ENCODE measurements around the gene TMEM176B. TPM values are rescaled to one million over a fixed set of nuclear protein-coding genes. Genes with fewer than 3 reads are reported as not detected.

TMEM176B gene
- polyA plus RNA-seq (2013, experiment 1 of 2) = 0.29 TPM
- polyA plus RNA-seq (2013, experiment 2 of 2) = 0.28 TPM

DNA sequence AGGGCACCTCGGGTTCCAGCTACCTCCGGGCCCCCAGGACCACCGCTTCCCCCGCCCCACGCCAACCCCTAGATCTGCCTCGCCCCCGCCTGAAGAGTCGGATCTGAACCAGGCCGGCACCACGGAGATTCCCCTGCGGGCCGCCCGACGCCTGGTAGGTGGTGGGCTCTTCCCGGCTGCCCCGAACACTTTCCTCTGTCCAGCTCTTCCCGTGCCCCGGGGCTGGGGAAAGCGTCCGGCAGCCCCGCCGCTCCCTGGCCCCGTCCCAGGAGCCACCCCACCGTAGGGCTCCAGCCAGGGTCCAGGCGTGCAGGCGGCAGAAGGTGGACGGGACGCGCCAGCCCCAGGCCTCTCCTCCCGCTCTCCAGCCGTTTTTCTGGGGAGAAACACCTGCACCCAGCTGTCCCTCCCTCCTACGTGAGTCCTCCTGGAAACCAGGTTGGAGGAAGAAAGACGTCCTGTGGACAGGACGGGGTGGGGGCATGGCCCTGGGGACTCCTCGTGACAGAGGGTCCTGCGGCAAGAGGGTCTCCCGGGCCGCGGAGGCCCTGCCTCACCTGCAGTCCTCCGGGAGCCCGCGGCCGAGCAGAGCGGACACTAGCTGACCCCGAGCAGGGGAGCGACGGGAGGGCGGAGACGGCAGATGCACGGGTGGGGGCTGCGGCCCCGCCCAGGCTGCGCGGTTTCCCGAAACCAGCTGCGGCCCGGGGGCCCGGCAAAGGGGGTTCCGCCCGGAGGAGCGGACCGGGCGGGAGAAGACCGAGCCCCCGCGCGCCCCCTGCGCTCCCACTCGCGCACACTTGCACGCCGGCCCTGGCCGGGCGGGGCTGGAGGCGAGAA lies at the start of gene TMEM176B:
Gene TMEM176B, minus strand, starts transcription at position 624 of the 840 bp plus-strand sequence. CDS start 3,795 bp downstream, outside the sequence.
- no peak within 1 kb of the TSS for H4K8ac ChIP-seq (ENCODE audit: low read depth, low read length)
- H3K36me3 ChIP-seq (ENCODE audit: control insufficient read depth, insufficient read depth, low read length) = no peaks in the 10 kb centered on the region
- H3K4me3 ChIP-seq (ENCODE audit: low read length) = no peak within 1 kb of the TSS
- peaks cover 33% of the 10 kb centered on the region for H3K27me3 ChIP-seq (ENCODE audit: insufficient read depth, low read length, poor library complexity)
- H3K79me1 ChIP-seq (ENCODE audit: low read length) = no peaks in the 10 kb centered on the region
- no peak within 1 kb of the TSS for H3K9ac ChIP-seq (ENCODE audit: low read length)
- no peak within 1 kb of the TSS for H3K18ac ChIP-seq (ENCODE audit: low read length)
- no peaks in the 10 kb centered on the region for H3K79me2 ChIP-seq (ENCODE audit: control insufficient read depth, insufficient read depth, low read length)
- no peak within 1 kb of the TSS for H2BK15ac ChIP-seq (replicated peaks; ENCODE audit: low read depth)
- H3K4ac ChIP-seq (ENCODE audit: low read depth, low read length) = no peak within 1 kb of the TSS
- no peak within 1 kb of the TSS for H2AK5ac ChIP-seq (ENCODE audit: low read length)
- H3K4me2 ChIP-seq (ENCODE audit: low read length) = peak within 1 kb of the TSS; percentile 38
- no peak within 1 kb of the TSS for H2BK120ac ChIP-seq (ENCODE audit: low read depth, low read length)
- no peak within 1 kb of the TSS for H3K23ac ChIP-seq (ENCODE audit: low read length)
- no CpG with 5 or more reads among the region's 75 CpGs for WGBS (ENCODE audit: extremely low coverage, insufficient coverage, low lambda C conversion rate)
- no peaks in the 10 kb centered on the region for H3K4me1 ChIP-seq (ENCODE audit: control insufficient read depth, low read depth, low read length)
- H4K5ac ChIP-seq (ENCODE audit: low read length) = no peak within 1 kb of the TSS
- H3K56ac ChIP-seq (ENCODE audit: low read length) = no peak within 1 kb of the TSS
- no peak within 1 kb of the TSS for H3K27ac ChIP-seq (ENCODE audit: low read depth, low read length)
- no peak for DNase-seq
- H2BK5ac ChIP-seq (ENCODE audit: low read length) = no peak within 1 kb of the TSS

DNA sequence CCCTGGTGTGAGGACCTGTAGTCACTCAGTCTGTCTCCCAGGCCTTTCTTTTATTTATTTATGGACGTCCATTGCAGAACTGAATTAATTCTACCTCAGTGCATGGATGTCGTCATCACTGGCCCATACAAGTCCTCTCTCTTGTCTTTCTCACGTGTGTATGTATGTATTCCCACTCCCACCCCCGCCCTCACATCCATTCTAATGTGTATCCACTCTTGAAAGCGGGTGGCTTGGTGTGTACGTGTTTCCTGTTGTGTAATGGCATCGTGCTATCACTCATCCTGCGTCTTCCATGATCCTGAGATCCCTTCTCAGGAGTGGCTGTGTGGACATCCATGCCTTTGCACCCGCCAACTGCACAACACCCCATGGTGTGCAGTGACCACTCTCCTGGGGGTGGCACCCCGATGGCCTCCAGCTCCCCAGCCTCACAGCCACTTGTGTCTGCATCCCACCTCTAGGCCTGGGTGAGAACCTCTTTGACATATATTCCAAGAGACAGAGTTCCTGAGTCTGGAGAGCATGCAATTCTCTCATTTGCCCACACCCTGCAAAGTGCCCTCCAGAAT lies 49.1 kb upstream of the TMEM176B start:
- Histone ChIP-seq H3K79me2 (ENCODE audit: control insufficient read depth, insufficient read depth, low read length) (no peaks in the 10 kb centered on the region), H3K23ac (ENCODE audit: low read length) (no peak overlapping the region), H3K79me1 (ENCODE audit: low read length) (no peaks in the 10 kb centered on the region), H3K27me3 (ENCODE audit: insufficient read depth, low read length, poor library complexity) (no peaks in the 10 kb centered on the region), H4K8ac (ENCODE audit: low read depth, low read length) (no peak overlapping the region), H3K4me2 (ENCODE audit: low read length) (no peak overlapping the region), H2BK5ac (ENCODE audit: low read length) (no peak overlapping the region), H3K27ac (ENCODE audit: low read depth, low read length) (no peak overlapping the region), H3K18ac (ENCODE audit: low read length) (no peak overlapping the region), H2BK120ac (ENCODE audit: low read depth, low read length) (no peak overlapping the region), H3K36me3 (ENCODE audit: control insufficient read depth, insufficient read depth, low read length) (no peaks in the 10 kb centered on the region), H2AK5ac (ENCODE audit: low read length) (no peak overlapping the region), H2BK15ac (replicated peaks; ENCODE audit: low read depth) (no peak overlapping the region), H3K56ac (ENCODE audit: low read length) (no peak overlapping the region), H4K5ac (ENCODE audit: low read length) (no peak overlapping the region), H3K4me1 (ENCODE audit: control insufficient read depth, low read depth, low read length) (no peaks in the 10 kb centered on the region), H3K4me3 (ENCODE audit: low read length) (no peak overlapping the region), H3K4ac (ENCODE audit: low read depth, low read length) (no peak overlapping the region), H3K9ac (ENCODE audit: low read length) (no peak overlapping the region)
- DNase-seq = no peak
- WGBS (ENCODE audit: extremely low coverage, insufficient coverage, low lambda C conversion rate) = no CpG with 5 or more reads among the region's 10 CpGs

DNA sequence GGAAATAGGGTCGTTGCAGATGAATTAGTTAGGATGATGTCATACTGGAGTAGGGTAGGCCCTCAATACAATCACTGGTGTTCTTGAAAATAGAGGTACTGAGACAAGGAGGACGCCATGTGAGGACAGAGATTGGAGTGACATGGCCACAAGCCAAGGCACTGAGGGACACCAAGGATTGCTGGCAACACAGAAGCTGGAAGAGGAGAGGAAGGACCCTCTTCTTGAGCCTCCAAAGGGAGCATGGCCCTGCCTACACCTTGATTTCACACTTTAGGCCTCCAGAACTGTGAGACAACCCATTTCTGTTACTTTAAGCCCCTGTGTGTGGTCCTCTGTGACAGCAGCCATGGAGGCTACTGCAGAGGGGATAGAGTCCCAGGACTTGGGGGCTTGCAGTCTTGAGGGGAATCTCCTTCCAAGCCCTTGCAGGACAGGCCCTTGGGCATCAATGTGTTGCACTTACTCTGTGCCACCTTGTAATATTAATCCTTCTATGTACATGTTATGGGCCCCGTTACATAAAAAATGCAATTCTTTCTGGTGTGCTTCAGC lies 48.5 kb upstream of the TMEM176B start:
- H2AK5ac ChIP-seq (ENCODE audit: low read length) = no peak overlapping the region
- H3K79me1 ChIP-seq (ENCODE audit: low read length) = no peaks in the 10 kb centered on the region
- H3K27me3 ChIP-seq (ENCODE audit: insufficient read depth, low read length, poor library complexity) = no peaks in the 10 kb centered on the region
- DNase-seq = no peak
- H2BK15ac ChIP-seq (replicated peaks; ENCODE audit: low read depth) = no peak overlapping the region
- no peaks in the 10 kb centered on the region for H3K36me3 ChIP-seq (ENCODE audit: control insufficient read depth, insufficient read depth, low read length)
- no peaks in the 10 kb centered on the region for H3K79me2 ChIP-seq (ENCODE audit: control insufficient read depth, insufficient read depth, low read length)
- no peak overlapping the region for H3K18ac ChIP-seq (ENCODE audit: low read length)
- no peak overlapping the region for H3K4ac ChIP-seq (ENCODE audit: low read depth, low read length)
- no peak overlapping the region for H2BK5ac ChIP-seq (ENCODE audit: low read length)
- H3K9ac ChIP-seq (ENCODE audit: low read length) = no peak overlapping the region
- H3K56ac ChIP-seq (ENCODE audit: low read length) = no peak overlapping the region
- H3K4me1 ChIP-seq (ENCODE audit: control insufficient read depth, low read depth, low read length) = no peaks in the 10 kb centered on the region
- H4K8ac ChIP-seq (ENCODE audit: low read depth, low read length) = no peak overlapping the region
- no peak overlapping the region for H3K4me3 ChIP-seq (ENCODE audit: low read length)
- WGBS (ENCODE audit: extremely low coverage, insufficient coverage, low lambda C conversion rate) = no CpG with 5 or more reads among the region's 3 CpGs
- no peak overlapping the region for H2BK120ac ChIP-seq (ENCODE audit: low read depth, low read length)
- no peak overlapping the region for H3K27ac ChIP-seq (ENCODE audit: low read depth, low read length)
- no peak overlapping the region for H3K4me2 ChIP-seq (ENCODE audit: low read length)
- no peak overlapping the region for H4K5ac ChIP-seq (ENCODE audit: low read length)
- H3K23ac ChIP-seq (ENCODE audit: low read length) = no peak overlapping the region

DNA sequence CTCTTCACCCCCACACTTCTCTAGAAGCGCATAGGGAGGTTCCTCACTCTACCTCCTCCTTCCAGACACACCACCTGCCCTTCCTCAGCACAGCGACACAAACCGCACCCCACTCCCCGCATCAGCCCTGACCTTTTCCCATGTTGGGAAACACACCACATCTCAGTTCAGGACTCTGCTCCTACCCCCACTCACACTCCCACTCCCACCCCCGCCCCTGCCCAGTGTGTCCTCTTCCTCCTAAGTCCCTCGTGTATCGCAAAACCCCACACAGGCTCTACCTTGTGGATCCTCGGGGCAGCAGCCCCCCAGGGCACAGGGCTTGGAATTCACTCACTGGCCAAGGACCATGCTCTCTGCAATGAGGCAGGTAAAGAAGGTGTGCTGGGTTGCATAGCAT lies 47.9 kb upstream of the TMEM176B start:
- no peaks in the 10 kb centered on the region for H3K27me3 ChIP-seq (ENCODE audit: insufficient read depth, low read length, poor library complexity)
- no peak overlapping the region for H3K27ac ChIP-seq (ENCODE audit: low read depth, low read length)
- H3K4ac ChIP-seq (ENCODE audit: low read depth, low read length) = no peak overlapping the region
- H3K4me3 ChIP-seq (ENCODE audit: low read length) = no peak overlapping the region
- no peak overlapping the region for H4K5ac ChIP-seq (ENCODE audit: low read length)
- no peak overlapping the region for H3K18ac ChIP-seq (ENCODE audit: low read length)
- H3K79me1 ChIP-seq (ENCODE audit: low read length) = no peaks in the 10 kb centered on the region
- no peak overlapping the region for H2BK5ac ChIP-seq (ENCODE audit: low read length)
- no peak overlapping the region for H4K8ac ChIP-seq (ENCODE audit: low read depth, low read length)
- no peak for DNase-seq
- H3K79me2 ChIP-seq (ENCODE audit: control insufficient read depth, insufficient read depth, low read length) = no peaks in the 10 kb centered on the region
- no peak overlapping the region for H3K9ac ChIP-seq (ENCODE audit: low read length)
- no peak overlapping the region for H3K23ac ChIP-seq (ENCODE audit: low read length)
- H2BK15ac ChIP-seq (replicated peaks; ENCODE audit: low read depth) = no peak overlapping the region
- WGBS (ENCODE audit: extremely low coverage, insufficient coverage, low lambda C conversion rate) = no CpG with 5 or more reads among the region's 8 CpGs
- H3K36me3 ChIP-seq (ENCODE audit: control insufficient read depth, insufficient read depth, low read length) = no peaks in the 10 kb centered on the region
- no peak overlapping the region for H3K4me2 ChIP-seq (ENCODE audit: low read length)
- H3K56ac ChIP-seq (ENCODE audit: low read length) = no peak overlapping the region
- H3K4me1 ChIP-seq (ENCODE audit: control insufficient read depth, low read depth, low read length) = no peaks in the 10 kb centered on the region
- no peak overlapping the region for H2AK5ac ChIP-seq (ENCODE audit: low read length)
- no peak overlapping the region for H2BK120ac ChIP-seq (ENCODE audit: low read depth, low read length)

DNA sequence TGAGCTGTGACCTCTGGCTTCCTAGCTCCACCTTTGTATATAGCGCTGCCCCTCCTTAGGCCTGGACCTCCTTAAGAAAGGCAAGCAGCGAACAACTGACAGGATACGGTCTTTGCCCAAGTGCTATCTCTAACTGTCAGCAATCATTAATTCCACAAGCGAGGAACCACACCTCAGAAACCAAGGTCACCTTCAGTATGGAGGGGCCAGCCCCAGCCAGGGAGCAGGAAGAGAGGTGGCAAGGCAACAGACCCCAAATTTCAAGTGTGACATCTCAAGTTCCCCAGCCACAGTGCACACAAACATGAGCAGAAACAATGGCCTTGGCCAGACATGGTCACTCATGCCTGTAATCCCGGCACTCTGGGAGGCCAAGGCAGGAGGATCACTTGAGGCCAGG lies 47.4 kb upstream of the TMEM176B start:
- Histone ChIP-seq H3K4ac (ENCODE audit: low read depth, low read length) (no peak overlapping the region), H3K23ac (ENCODE audit: low read length) (no peak overlapping the region), H3K9ac (ENCODE audit: low read length) (no peak overlapping the region), H2BK5ac (ENCODE audit: low read length) (no peak overlapping the region), H3K36me3 (ENCODE audit: control insufficient read depth, insufficient read depth, low read length) (no peaks in the 10 kb centered on the region), H3K4me1 (ENCODE audit: control insufficient read depth, low read depth, low read length) (no peaks in the 10 kb centered on the region), H3K79me2 (ENCODE audit: control insufficient read depth, insufficient read depth, low read length) (no peaks in the 10 kb centered on the region), H3K27ac (ENCODE audit: low read depth, low read length) (no peak overlapping the region), H3K56ac (ENCODE audit: low read length) (no peak overlapping the region), H3K4me3 (ENCODE audit: low read length) (no peak overlapping the region), H2BK15ac (replicated peaks; ENCODE audit: low read depth) (no peak overlapping the region), H3K27me3 (ENCODE audit: insufficient read depth, low read length, poor library complexity) (no peaks in the 10 kb centered on the region), H3K4me2 (ENCODE audit: low read length) (no peak overlapping the region), H4K5ac (ENCODE audit: low read length) (no peak overlapping the region), H3K18ac (ENCODE audit: low read length) (no peak overlapping the region), H2BK120ac (ENCODE audit: low read depth, low read length) (no peak overlapping the region), H4K8ac (ENCODE audit: low read depth, low read length) (no peak overlapping the region), H2AK5ac (ENCODE audit: low read length) (no peak overlapping the region), H3K79me1 (ENCODE audit: low read length) (no peaks in the 10 kb centered on the region)
- no CpG with 5 or more reads among the region's 5 CpGs for WGBS (ENCODE audit: extremely low coverage, insufficient coverage, low lambda C conversion rate)
- DNase-seq = no peak

Data from mesendoderm (in vitro differentiated cells).